NOMO-1 treated with dmso at 0.1 percent for 144 hours (cell line): ENCODE results near the gene EAPP.
"Not testable (repeated sequence)": the region's sequence is repeated elsewhere in the genome, so short reads cannot be mapped to it uniquely, and the experiment has no call there.

Source experiments
- DNase-seq: peaks from one replicate; lab custom pipeline; 2025; ENCODE audit not compliant: unreplicated experiment; lab: John Stamatoyannopoulos, UW

The EAPP gene

GRCh38 chr14:34538871-34539406 is 562 bp downstream of the EAPP start:
- DNase-seq: no peak

GRCh38 chr14:34538096-34538495 is 1.4 kb downstream of the EAPP start:
- DNase-seq: not testable (repeated sequence)

GRCh38 chr14:34537677-34538009 is 1.9 kb downstream of the EAPP start:
- DNase-seq: no peak

- no peak for DNase-seq
These were observed 2.4 kb downstream of the EAPP start for GRCh38 chr14:34536951-34537676.

- no peak for DNase-seq
These were observed 11.9 kb downstream of the EAPP start for GRCh38 chr14:34527591-34527990.

- not testable (repeated sequence) for DNase-seq
These were observed 15.3 kb downstream of the EAPP start for GRCh38 chr14:34524216-34524615.

GRCh38 chr14:34522496-34522895 is 17.0 kb downstream of the EAPP start:
- no peak for DNase-seq

- DNase-seq: not testable (repeated sequence)
These were observed 18.4 kb downstream of the EAPP start for GRCh38 chr14:34521071-34521470.

GRCh38 chr14:34520304-34520970 is 19.1 kb downstream of the EAPP start:
- DNase-seq: not testable (repeated sequence)

GRCh38 chr14:34507884-34508283 is 31.6 kb downstream of the EAPP start:
- DNase-seq: no peak

GRCh38 chr14:34507459-34507858 is 32.0 kb downstream of the EAPP start:
- no peak for DNase-seq

GRCh38 chr14:34505124-34505491 is 34.4 kb downstream of the EAPP start:
- DNase-seq: not testable (repeated sequence)

- DNase-seq: not testable (repeated sequence)
These were observed 35.5 kb downstream of the EAPP start for GRCh38 chr14:34504027-34504426.

GRCh38 chr14:34502545-34503225 is 36.8 kb downstream of the EAPP start:
- no peak for DNase-seq

GRCh38 chr14:34502001-34502400 is 37.5 kb downstream of the EAPP start:
- DNase-seq: no peak

- no peak for DNase-seq
These were observed 38.4 kb downstream of the EAPP start for GRCh38 chr14:34501004-34501580.

- no peak for DNase-seq
These were observed 40.7 kb downstream of the EAPP start for GRCh38 chr14:34498684-34499412.

- DNase-seq: peak; percentile 67
These were observed 42.6 kb downstream of the EAPP start for GRCh38 chr14:34496679-34497513.

- DNase-seq: no peak
These were observed 43.4 kb downstream of the EAPP start for GRCh38 chr14:34496007-34496678.
